ENCODE data around the gene SPRYD3.
A peak's percentile ranks its signal among the peaks of the same experiment; 100 is the strongest.
"Not testable (repeated sequence)": the region's sequence is repeated elsewhere in the genome, so short reads cannot be mapped to it uniquely, and the experiment has no call there.

Gene SPRYD3

GRCh38 chr12:53027014-53027413 is 52.2 kb downstream of the SPRYD3 start:
- H3K27ac ChIP-seq (ENCODE audit: low read length, poor library complexity, severe bottlenecking); H3K4me1 ChIP-seq (ENCODE audit: control insufficient read depth, insufficient read depth, low read depth, low read length); DNase-seq; H3K4ac ChIP-seq (ENCODE audit: low read depth in 1 of 2, low read length in 2 of 2); H2BK5ac ChIP-seq (ENCODE audit: low read depth, low read length, poor library complexity, severe bottlenecking); H3K4me3 ChIP-seq (ENCODE audit: insufficient read depth in 1 of 2, low read depth in 1 of 2, low read length in 2 of 2); H2AFZ ChIP-seq (ENCODE audit: low read depth, low read length); H4K91ac ChIP-seq (ENCODE audit: low read length); H3K27me3 ChIP-seq (ENCODE audit: control insufficient read depth in 1 of 2, insufficient read depth in 1 of 2, low read length in 2 of 2); H3K18ac ChIP-seq (ENCODE audit: low read depth in 1 of 2, low read length in 2 of 2); H3K14ac ChIP-seq (ENCODE audit: low read length in 2 of 2); H3K9ac ChIP-seq (ENCODE audit: low read length); H2BK120ac ChIP-seq (ENCODE audit: low read depth, low read length); H4K8ac ChIP-seq (ENCODE audit: low read length); H3K4me2 ChIP-seq (ENCODE audit: low read length, poor library complexity, severe bottlenecking); H2BK12ac ChIP-seq (ENCODE audit: low read length in 2 of 2); H3K23ac ChIP-seq (ENCODE audit: low read length in 2 of 2); H3K9me3 ChIP-seq (ENCODE audit: control insufficient read depth, low read length); H2BK15ac ChIP-seq (ENCODE audit: low read depth, poor library complexity, severe bottlenecking); H2AK5ac ChIP-seq (ENCODE audit: low read length, severe bottlenecking): not testable (repeated sequence)
- Histone ChIP-seq H3K36me3 (ENCODE audit: control insufficient read depth in 1 of 2, insufficient read depth in 2 of 2, low read depth in 1 of 2, low read length in 2 of 2) (peaks cover 48 to 88% of the 10 kb centered on the region in 2 experiments), H3K79me1 (replicated peaks; ENCODE audit: low read length, poor library complexity, severe bottlenecking) (peaks cover 11% of the 10 kb centered on the region)
- WGBS = 88% methylated on average over 12 of the region's 13 CpGs

GRCh38 chr12:53025250-53025649 is 53.9 kb downstream of the SPRYD3 start:
- no peak overlapping the region for H3K18ac ChIP-seq (ENCODE audit: low read depth in 1 of 2, low read length in 2 of 2)
- no peak overlapping the region for H2BK5ac ChIP-seq (ENCODE audit: low read depth, low read length, poor library complexity, severe bottlenecking)
- no peak overlapping the region for H3K4ac ChIP-seq (ENCODE audit: low read depth in 1 of 2, low read length in 2 of 2)
- no peaks in the 10 kb centered on the region for H3K27me3 ChIP-seq (ENCODE audit: control insufficient read depth in 1 of 2, insufficient read depth in 1 of 2, low read length in 2 of 2)
- H2AFZ ChIP-seq (ENCODE audit: low read depth, low read length) = no peak overlapping the region
- no peak overlapping the region for H3K4me2 ChIP-seq (ENCODE audit: low read length, poor library complexity, severe bottlenecking)
- WGBS = 100% methylated on average over 1 of the region's 3 CpGs
- H3K4me1 ChIP-seq (ENCODE audit: control insufficient read depth, insufficient read depth, low read depth, low read length) = no peaks in the 10 kb centered on the region
- no peak overlapping the region for H3K27ac ChIP-seq (ENCODE audit: low read length, poor library complexity, severe bottlenecking)
- no peak overlapping the region for H4K91ac ChIP-seq (ENCODE audit: low read length)
- H3K14ac ChIP-seq (ENCODE audit: low read length in 2 of 2) = no peak overlapping the region
- no peaks in the 10 kb centered on the region for H3K9me3 ChIP-seq (ENCODE audit: control insufficient read depth, low read length)
- H3K9ac ChIP-seq (ENCODE audit: low read length) = peak overlapping the region; percentile 22
- H3K4me3 ChIP-seq (ENCODE audit: insufficient read depth in 1 of 2, low read depth in 1 of 2, low read length in 2 of 2) = no peak overlapping the region
- no peak overlapping the region for H2BK15ac ChIP-seq (ENCODE audit: low read depth, poor library complexity, severe bottlenecking)
- no peak overlapping the region for H2AK5ac ChIP-seq (ENCODE audit: low read length, severe bottlenecking)
- no peak for DNase-seq
- no peak overlapping the region for H3K23ac ChIP-seq (ENCODE audit: low read length in 2 of 2)
- peaks cover 37 to 89% of the 10 kb centered on the region in 2 experiments for H3K36me3 ChIP-seq (ENCODE audit: control insufficient read depth in 1 of 2, insufficient read depth in 2 of 2, low read depth in 1 of 2, low read length in 2 of 2)
- peaks cover 9% of the 10 kb centered on the region for H3K79me1 ChIP-seq (replicated peaks; ENCODE audit: low read length, poor library complexity, severe bottlenecking)
- H2BK120ac ChIP-seq (ENCODE audit: low read depth, low read length) = no peak overlapping the region
- no peak overlapping the region for H2BK12ac ChIP-seq (ENCODE audit: low read length in 2 of 2)
- H4K8ac ChIP-seq (ENCODE audit: low read length) = no peak overlapping the region

DNA sequence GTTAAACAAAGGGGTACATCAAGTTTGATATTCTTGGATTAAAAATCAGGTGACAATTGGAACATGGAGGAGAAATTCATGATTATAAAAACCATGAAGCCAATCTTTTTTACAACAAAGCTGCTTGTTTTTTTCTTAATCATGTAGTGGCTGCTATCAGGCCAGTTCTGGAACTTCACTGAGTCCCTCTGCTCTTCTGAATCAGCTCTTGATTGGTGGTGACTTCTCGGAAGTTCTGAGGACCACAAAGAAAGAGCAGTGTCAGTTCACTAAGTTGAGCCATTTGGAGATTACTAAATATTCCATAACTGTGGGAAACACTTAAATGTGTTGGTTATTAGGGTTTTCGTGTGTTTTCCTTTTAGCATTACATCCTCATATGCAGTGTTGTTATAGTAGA is 64.5 kb downstream of the SPRYD3 start:
- Histone ChIP-seq H3K14ac (ENCODE audit: low read length in 2 of 2) (no peak overlapping the region), H3K18ac (ENCODE audit: low read depth in 1 of 2, low read length in 2 of 2) (no peak overlapping the region), H2AFZ (ENCODE audit: low read depth, low read length) (no peak overlapping the region), H3K27me3 (ENCODE audit: control insufficient read depth in 1 of 2, insufficient read depth in 1 of 2, low read length in 2 of 2) (no peaks in the 10 kb centered on the region), H3K4me3 (ENCODE audit: insufficient read depth in 1 of 2, low read depth in 1 of 2, low read length in 2 of 2) (no peak overlapping the region), H2BK120ac (ENCODE audit: low read depth, low read length) (no peak overlapping the region), H4K91ac (ENCODE audit: low read length) (no peak overlapping the region), H3K4me1 (ENCODE audit: control insufficient read depth, insufficient read depth, low read depth, low read length) (peaks cover 1% of the 10 kb centered on the region), H3K4me2 (ENCODE audit: low read length, poor library complexity, severe bottlenecking) (no peak overlapping the region), H3K9me3 (ENCODE audit: control insufficient read depth, low read length) (no peaks in the 10 kb centered on the region), H3K79me1 (replicated peaks; ENCODE audit: low read length, poor library complexity, severe bottlenecking) (peaks cover 4% of the 10 kb centered on the region), H3K36me3 (ENCODE audit: control insufficient read depth in 1 of 2, insufficient read depth in 2 of 2, low read depth in 1 of 2, low read length in 2 of 2) (peaks cover 20 to 70% of the 10 kb centered on the region in 2 experiments), H3K27ac (ENCODE audit: low read length, poor library complexity, severe bottlenecking) (no peak overlapping the region), H4K8ac (ENCODE audit: low read length) (no peak overlapping the region), H2BK12ac (ENCODE audit: low read length in 2 of 2) (no peak overlapping the region), H2BK5ac (ENCODE audit: low read depth, low read length, poor library complexity, severe bottlenecking) (no peak overlapping the region), H3K23ac (ENCODE audit: low read length in 2 of 2) (no peak overlapping the region), H2BK15ac (ENCODE audit: low read depth, poor library complexity, severe bottlenecking) (no peak overlapping the region), H2AK5ac (ENCODE audit: low read length, severe bottlenecking) (no peak overlapping the region), H3K9ac (ENCODE audit: low read length) (no peak overlapping the region), H3K4ac (ENCODE audit: low read depth in 1 of 2, low read length in 2 of 2) (no peak overlapping the region)
- WGBS = 96% methylated on average over 2 of the region's 2 CpGs
- no peak for DNase-seq

Small RNA genes within 50 kb of the gene (small RNA-seq; reads per million reads assigned to genes)
- gene MIR6757 (ENCODE audit: low read depth) = 2.0 reads per million

All from mesenchymal stem cell (in vitro differentiated cells and primary cell).